Ureter (tissue), 1 donor: ENCODE measurements around the gene TP53RK. TPM values are rescaled to one million over a fixed set of nuclear protein-coding genes. Genes with fewer than 3 reads are reported as not detected.

Experiments
- DNase-seq: peaks from one replicate; pipeline ENCODE4 v3.0.0-alpha.2; 2020; ENCODE audit warnings: low spot score
- total RNA-seq: library from RNA; stranded (reverse); gene quantifications from one replicate; pipeline ENCODE4 v1.2.4, GENCODE V29; 2023
- donor health status: DM: yes; HTN: yes; CAD: no.

Gene TP53RK
- total RNA-seq, 1 donor from 2014 or later = 13.5 TPM

DNA sequence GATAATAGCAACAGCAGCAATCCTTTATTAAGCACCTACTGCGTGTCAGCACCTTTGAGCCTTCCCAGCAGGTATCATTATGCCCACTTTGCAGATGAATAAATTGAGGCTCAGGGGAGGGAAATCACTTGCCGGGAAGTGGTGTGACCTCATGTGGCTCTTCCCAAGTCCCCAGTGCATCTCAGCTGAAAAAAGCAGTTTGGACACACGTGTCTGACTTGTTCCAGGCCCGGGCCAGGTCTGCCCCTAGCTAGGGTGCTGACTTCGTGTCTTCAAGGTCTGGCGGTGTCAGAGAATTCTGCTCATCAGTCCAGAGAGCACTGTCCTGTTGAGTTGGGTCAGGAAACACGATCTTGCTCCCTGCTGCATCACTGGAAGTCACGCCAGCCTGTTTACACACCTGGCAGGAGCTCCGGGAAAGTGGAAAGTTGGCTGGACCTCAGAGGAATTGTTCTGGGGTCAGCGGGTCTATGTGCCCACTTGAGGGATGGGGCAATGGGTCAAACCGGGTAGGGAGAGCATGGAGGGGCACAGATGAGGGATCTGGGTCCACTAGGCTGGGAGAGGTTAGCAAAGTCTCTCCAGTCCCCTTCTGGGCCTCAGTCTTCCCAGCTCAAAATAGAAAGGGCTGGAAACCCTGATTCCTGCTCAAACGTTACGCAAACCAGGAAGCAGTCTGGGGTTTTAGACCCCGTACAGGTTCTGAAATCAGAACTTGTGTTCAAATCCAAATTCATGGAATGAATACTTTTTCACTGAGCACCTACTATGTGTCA, 48.5 kb downstream of the TP53RK start:
- no peak for DNase-seq

GRCh38 chr20:46640044-46640443, 49.2 kb downstream of the TP53RK start:
- no peak for DNase-seq

DNA sequence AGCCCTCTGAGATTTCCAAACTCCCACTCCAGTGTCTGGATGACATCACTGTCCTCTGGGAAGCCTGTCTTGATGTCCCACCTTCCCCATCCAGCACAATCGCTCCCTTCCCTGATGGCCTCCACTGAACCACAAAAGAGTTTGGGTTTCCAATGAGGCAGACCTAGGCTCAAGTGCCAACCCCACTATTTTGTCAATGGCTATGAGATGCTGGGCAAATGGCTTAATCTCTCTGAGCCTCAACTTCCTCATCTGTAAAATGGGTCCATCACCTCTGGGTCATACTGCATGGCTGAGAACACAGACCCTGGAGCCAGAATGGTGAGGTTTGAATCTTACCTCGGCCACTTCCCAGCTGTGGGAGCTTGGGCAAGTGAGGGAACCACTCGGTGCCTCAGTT, 49.7 kb downstream of the TP53RK start:
- DNase-seq = no peak

GRCh38 chr20:46638898-46639274, 50.4 kb downstream of the TP53RK start:
- no peak for DNase-seq

- no peak for DNase-seq
Observed at GRCh38 chr20:46638134-46638897, 50.9 kb downstream of the TP53RK start.

GRCh38 chr20:46637427-46638133, 51.7 kb downstream of the TP53RK start:
- DNase-seq = no peak

- no peak for DNase-seq
Observed at GRCh38 chr20:46637020-46637419, 52.2 kb downstream of the TP53RK start.

DNA sequence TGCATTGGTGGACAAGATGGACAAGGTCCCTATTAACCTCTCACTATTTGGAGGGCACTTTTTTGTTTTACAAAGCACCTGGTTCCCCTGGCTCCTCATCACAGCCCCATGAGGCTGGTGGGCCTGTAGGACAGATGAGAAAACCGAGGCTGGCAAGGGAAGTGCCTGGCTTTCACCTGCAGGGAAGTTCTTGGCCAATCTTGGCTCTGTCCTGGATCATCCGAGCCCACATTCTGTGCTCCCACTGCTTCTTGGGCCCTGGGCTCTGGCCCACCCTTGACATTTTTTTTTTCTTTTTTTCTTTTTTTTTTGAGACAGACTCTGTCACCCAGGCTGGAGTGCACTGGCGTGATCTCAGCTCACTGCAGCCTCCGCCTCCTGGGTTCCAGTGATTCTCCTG, 52.7 kb downstream of the TP53RK start:
- DNase-seq = no peak

DNA sequence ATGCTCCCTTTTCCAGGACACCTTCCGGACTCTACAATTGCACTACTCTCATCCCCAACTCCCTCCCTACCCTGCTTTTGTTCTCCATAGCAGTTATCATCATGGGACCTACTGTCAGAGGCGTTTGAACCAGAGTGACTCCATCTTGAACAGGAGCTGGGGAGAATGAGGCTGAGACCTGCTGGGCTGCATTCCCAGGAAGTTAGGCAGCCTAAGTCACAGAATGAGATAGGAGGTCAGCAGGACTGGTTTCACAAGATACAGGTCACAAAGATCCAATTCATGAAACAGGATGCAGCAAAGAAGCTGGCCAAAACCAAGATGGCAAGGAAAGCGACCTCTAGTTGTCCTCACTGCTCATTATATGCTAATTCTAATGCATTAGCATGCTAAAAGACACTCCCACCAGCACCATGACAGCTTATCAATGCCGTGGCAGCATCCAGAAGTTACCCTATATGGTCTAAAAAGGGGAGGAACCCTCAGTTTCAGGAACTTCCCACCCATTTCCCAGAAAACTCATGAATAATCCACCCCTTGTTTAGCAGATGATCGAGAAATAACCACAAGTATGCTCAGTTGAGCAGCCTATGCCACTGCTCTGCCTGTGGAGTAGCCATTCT, 53.6 kb downstream of the TP53RK start:
- no peak for DNase-seq

- DNase-seq = no peak
Observed at GRCh38 chr20:46634528-46634927, 54.7 kb downstream of the TP53RK start.

Other genes with a start within 250 kb of the TP53RK start
- 18.7 TPM for gene ZNF334, start 175.9 kb downstream of the TP53RK start, total RNA-seq
- not detected for gene OCSTAMP, start 138.8 kb downstream of the TP53RK start, total RNA-seq
- gene SLC13A3, start 38.0 kb downstream of the TP53RK start, total RNA-seq = 5.1 TPM
- 25.9 TPM for gene SLC2A10, start 20.2 kb upstream of the TP53RK start, total RNA-seq
- gene EYA2, start 205.4 kb upstream of the TP53RK start, total RNA-seq = 15.3 TPM